MCF 10A (cell line): ENCODE measurements around the gene TIE1. TPM values are rescaled to one million over a fixed set of nuclear protein-coding genes. Genes with fewer than 3 reads are reported as not detected.

ENCODE experiments used
- BruUV-seq: library from RNA; stranded (reverse); fragments of 400-500 nt; replicated peaks from 2 replicates; lab custom pipeline; 2021; lab: Mats Ljungman, UMichigan
- CTCF ChIA-PET: fragments of 300-600 bp; sonication (Branson Sonifier 250); formaldehyde crosslinking; extraction: SDS; loops from one replicate; lab custom pipeline; 2021; ENCODE audit warnings: antibody characterized with exemption, inconsistent platforms; lab: Yijun Ruan, JAX
- POLR2A ChIA-PET: fragments of 300-600, 350-650 bp; sonication (Branson Sonifier 250); formaldehyde crosslinking; extraction: SDS; loops from one replicate; lab custom pipeline; 2020; ENCODE audit warnings: antibody characterized with exemption, inconsistent platforms; lab: Yijun Ruan, JAX
- DNase-seq: peaks from one replicate; pipeline ENCODE4 v3.0.0-alpha.2; 2018; ENCODE audit not compliant: unreplicated experiment
- H3K27ac Mint-ChIP-seq: one replicate; pipeline ENCODE4 v1.8.0; 2022; ENCODE audit warnings: mild to moderate bottlenecking, low read depth, mixed read lengths; ENCODE audit not compliant: unreplicated experiment
- H3K27me3 Mint-ChIP-seq: one replicate; pipeline ENCODE4 v1.8.0; 2022; ENCODE audit warnings: mixed read lengths; ENCODE audit not compliant: insufficient read depth, unreplicated experiment
- H3K36me3 Mint-ChIP-seq: one replicate; pipeline ENCODE4 v1.8.0; 2022; ENCODE audit warnings: mild to moderate bottlenecking, moderate library complexity, mixed read lengths; ENCODE audit not compliant: insufficient read depth, unreplicated experiment
- H3K4me1 Mint-ChIP-seq: one replicate; pipeline ENCODE4 v1.8.0; 2022; ENCODE audit warnings: mixed read lengths; ENCODE audit not compliant: insufficient read depth, unreplicated experiment
- H3K4me3 Mint-ChIP-seq: one replicate; pipeline ENCODE4 v1.8.0; 2022; ENCODE audit warnings: mild to moderate bottlenecking, moderate library complexity, mixed read lengths; ENCODE audit not compliant: unreplicated experiment
- H3K9me3 Mint-ChIP-seq: one replicate; pipeline ENCODE4 v1.8.0; 2022; ENCODE audit warnings: mixed read lengths; ENCODE audit not compliant: unreplicated experiment
- intact Hi-C: fragments of 100-400 bp; cut with micrococcal nuclease; formaldehyde crosslinking; loops from 2 replicates; pipeline ENCODE4 v1.14.1; 2022
- total RNA-seq: library from RNA; stranded (reverse); gene quantifications from 2 replicates; pipeline ENCODE4 v1.2.3, GENCODE V29; 2022
- TF ChIP-seq, protein P1 (sequence below): fragments of 200-600 bp; IDR thresholded peaks from one replicate; pipeline ENCODE4 v1.8.0; 2022; ENCODE audit warnings: antibody characterized with exemption, mild to moderate bottlenecking; ENCODE audit not compliant: unreplicated experiment

The TIE1 gene
- total RNA-seq, 1 experiment from 2014 or later: not detected

DNA sequence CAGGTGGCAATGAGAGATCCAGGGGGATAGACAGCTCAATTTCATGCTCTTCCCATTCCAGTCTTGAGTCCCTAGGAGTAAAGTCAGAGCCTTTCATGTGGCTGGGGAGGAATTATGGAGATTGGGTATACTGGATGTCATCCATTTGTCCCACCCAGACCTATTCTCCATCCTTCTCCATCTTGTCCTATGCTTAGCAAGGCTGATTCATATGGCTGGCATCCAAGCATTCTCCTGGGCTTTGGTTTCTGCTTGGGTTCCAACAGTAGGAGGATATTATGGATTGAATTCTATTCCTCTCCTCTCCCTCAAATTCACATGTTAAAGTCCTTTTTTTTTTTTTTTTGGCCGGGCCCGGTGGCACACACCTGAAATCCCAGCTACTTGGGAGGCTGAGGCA is 54.2 kb downstream of the TIE1 start:
- Mint-ChIP-seq H3K4me3 (no peak overlapping the region), H3K36me3 (no peaks in the 10 kb centered on the region), H3K27ac (no peak overlapping the region), H3K9me3 (no peaks in the 10 kb centered on the region), H3K4me1 (peaks cover 11% of the 10 kb centered on the region), H3K27me3 (no peaks in the 10 kb centered on the region)
- intact Hi-C loops: no loop called here
- ChIA-PET POLR2A (interaction anchor here (0.6 to 1.9 kb wide), 2 partner anchors 14 to 621 kb away, joined by 6 to 8 read pairs; no protein-coding TSS in a partner anchor), CTCF (interaction anchor here (1.0 to 1.7 kb wide), 3 partner anchors 14 to 116 kb away, joined by 3 to 6 read pairs (median 4); partner anchors contain the start of gene C1orf210)
- DNase-seq: no peak
- TF ChIP-seq, protein P1, sequence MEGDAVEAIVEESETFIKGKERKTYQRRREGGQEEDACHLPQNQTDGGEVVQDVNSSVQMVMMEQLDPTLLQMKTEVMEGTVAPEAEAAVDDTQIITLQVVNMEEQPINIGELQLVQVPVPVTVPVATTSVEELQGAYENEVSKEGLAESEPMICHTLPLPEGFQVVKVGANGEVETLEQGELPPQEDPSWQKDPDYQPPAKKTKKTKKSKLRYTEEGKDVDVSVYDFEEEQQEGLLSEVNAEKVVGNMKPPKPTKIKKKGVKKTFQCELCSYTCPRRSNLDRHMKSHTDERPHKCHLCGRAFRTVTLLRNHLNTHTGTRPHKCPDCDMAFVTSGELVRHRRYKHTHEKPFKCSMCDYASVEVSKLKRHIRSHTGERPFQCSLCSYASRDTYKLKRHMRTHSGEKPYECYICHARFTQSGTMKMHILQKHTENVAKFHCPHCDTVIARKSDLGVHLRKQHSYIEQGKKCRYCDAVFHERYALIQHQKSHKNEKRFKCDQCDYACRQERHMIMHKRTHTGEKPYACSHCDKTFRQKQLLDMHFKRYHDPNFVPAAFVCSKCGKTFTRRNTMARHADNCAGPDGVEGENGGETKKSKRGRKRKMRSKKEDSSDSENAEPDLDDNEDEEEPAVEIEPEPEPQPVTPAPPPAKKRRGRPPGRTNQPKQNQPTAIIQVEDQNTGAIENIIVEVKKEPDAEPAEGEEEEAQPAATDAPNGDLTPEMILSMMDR: no peak
- no TSS peak for BruUV-seq

DNA sequence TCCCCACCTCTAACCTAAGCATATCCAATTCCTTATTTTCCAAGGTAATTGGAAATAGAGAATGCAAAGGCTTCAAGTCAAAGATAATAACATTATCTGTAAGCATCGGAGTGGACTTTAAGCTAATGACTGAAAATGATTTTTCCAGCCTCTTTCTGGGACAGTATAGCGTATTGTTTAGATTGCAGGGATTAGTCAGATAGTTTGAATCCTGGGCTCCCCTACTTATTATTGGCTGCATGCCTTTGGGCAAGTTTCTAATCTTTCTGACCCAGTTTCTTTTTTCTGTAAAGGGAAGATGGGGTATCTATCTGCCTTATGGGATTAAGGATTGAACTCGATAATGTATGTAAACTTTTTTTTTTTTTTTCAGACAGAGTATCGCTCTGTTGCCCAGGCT is 56.5 kb downstream of the TIE1 start:
- Mint-ChIP-seq H3K27me3 (no peaks in the 10 kb centered on the region), H3K4me1 (peaks cover 28% of the 10 kb centered on the region), H3K36me3 (peaks cover 11% of the 10 kb centered on the region), H3K9me3 (no peaks in the 10 kb centered on the region), H3K27ac (no peak overlapping the region), H3K4me3 (no peak overlapping the region)
- no TSS peak for BruUV-seq
- ChIA-PET CTCF (interaction anchor here (0.6 to 1.9 kb wide), 5 partner anchors 27 to 293 kb away, joined by 3 to 6 read pairs (median 3); partner anchors contain the start of genes CFAP57, EBNA1BP2 and KDM4A), POLR2A (interaction anchor here (0.6 to 2.7 kb wide), 4 partner anchors 27 to 129 kb away, joined by 3 to 34 read pairs (median 4); partner anchors contain the start of genes MED8 and SZT2)
- intact Hi-C loops: no loop called here
- DNase-seq: no peak
- TF ChIP-seq, protein P1: no peak

DNA sequence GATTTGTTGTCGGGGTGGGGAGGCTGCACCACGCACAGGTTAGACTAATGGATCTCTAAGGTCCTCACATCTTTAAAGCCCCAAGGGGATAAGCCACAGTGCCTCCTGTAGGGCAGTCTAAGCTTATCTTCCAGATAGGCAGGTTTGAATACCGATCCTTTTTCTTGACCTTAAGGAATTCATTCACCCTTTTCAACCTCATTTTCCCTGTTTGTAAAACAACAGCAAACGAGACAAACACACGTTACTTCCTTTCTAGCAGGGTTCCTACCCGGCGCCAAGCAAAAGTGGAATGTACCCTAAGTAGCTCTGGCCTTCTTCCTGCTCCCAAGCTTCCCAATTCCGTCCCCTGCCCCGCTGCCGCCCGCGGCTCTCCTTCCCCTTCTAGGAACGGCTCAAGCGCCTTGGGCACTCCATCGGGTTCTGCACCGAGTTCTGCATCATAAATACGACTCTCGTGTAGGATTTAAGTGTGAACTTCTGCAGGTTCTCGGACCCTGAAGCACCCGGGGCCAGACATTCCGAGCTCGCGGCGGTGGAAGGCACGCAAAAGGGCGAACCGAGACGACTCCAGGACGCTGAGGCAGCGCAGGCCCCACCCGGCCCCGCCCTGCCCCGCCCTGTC is 57.5 kb downstream of the TIE1 start:
- H3K4me3 Mint-ChIP-seq: peak overlapping the region; percentile 84
- ChIA-PET CTCF (interaction anchor here (0.6 to 2.3 kb wide), 10 partner anchors 8 to 286 kb away, joined by 3 to 8 read pairs (median 4); partner anchors contain the start of genes C1orf210, CFAP57 and EBNA1BP2), POLR2A (interaction anchor here (0.6 to 2.7 kb wide), 16 partner anchors 8 to 557 kb away, joined by 3 to 41 read pairs (median 5); partner anchors contain the start of genes C1orf210, ELOVL1, MED8 and SZT2)
- H3K9me3 Mint-ChIP-seq: no peaks in the 10 kb centered on the region
- peaks cover 28% of the 10 kb centered on the region for H3K4me1 Mint-ChIP-seq
- intact Hi-C loops: loop anchor here (1.0 kb wide), 1 partner anchor 120 kb away; no protein-coding TSS in a partner anchor
- BruUV-seq: TSS peak; percentile 78
- peaks cover 20% of the 10 kb centered on the region for H3K36me3 Mint-ChIP-seq
- peak; percentile 58 for DNase-seq
- peak overlapping the region; percentile 70 for H3K27ac Mint-ChIP-seq
- TF ChIP-seq, protein P1: peak; percentile 42
- H3K27me3 Mint-ChIP-seq: no peaks in the 10 kb centered on the region
